ENCODE data around the gene ZNF181. TPM values are rescaled to one million over a fixed set of nuclear protein-coding genes. Genes with fewer than 3 reads are reported as not detected.

The ZNF181 gene
- total RNA-seq (ENCODE audit: low replicate concordance) = 11.6 and 13.1 TPM in 2 replicates

GRCh38 chr19:34733746-34734536 is at the start of gene ZNF181:
Gene ZNF181 (plus strand): TSS chr19:34734243. CDS start chr19:34735038, 795 bp downstream.

GRCh38 chr19:34772697-34773554 is 38.9 kb downstream of the ZNF181 start, which contains the start of gene ZNF599:
Gene ZNF599 (minus strand): TSS chr19:34773215. CDS start chr19:34772841, 374 bp downstream.

Other genes with a start within 250 kb of the ZNF181 start
- gene SCGB2B2, start 57.1 kb upstream of the ZNF181 start, total RNA-seq (ENCODE audit: low replicate concordance) = under 0.01 TPM in 1 of 2 replicates, not detected in the other
- 12.1 and 12.6 TPM in 2 replicates for gene ZNF302, start 56.6 kb upstream of the ZNF181 start, total RNA-seq (ENCODE audit: low replicate concordance)
- gene ZNF599, start 39.0 kb downstream of the ZNF181 start, total RNA-seq (ENCODE audit: low replicate concordance) = 3.7 and 4.4 TPM in 2 replicates
- 2.6 and 2.8 TPM in 2 replicates for gene ZNF30, start 192.7 kb downstream of the ZNF181 start, total RNA-seq (ENCODE audit: low replicate concordance)
- 4.8 TPM in 2 replicates for gene ZNF792, start 230.0 kb downstream of the ZNF181 start, total RNA-seq (ENCODE audit: low replicate concordance)

Measured in smooth muscle cell of the coronary artery (primary cell).